Neural progenitor cell (in vitro differentiated cells): Measurements from ENCODE around the gene PRPF38B.

Source experiments
- CTCF ChIP-seq: fragments of 200-600 bp; sonication (generic); IDR thresholded peaks from 2 replicates; pipeline ENCODE4 v1.5.1; 2017; ENCODE audit warnings: antibody characterized with exemption, mild to moderate bottlenecking
- EZH2 ChIP-seq: fragments of 200-600 bp; sonication (generic); IDR thresholded peaks from 2 replicates; pipeline ENCODE4 v1.6.1; 2017; ENCODE audit warnings: antibody characterized with exemption, mild to moderate bottlenecking, moderate library complexity
- EZH2phosphoT487 ChIP-seq: fragments of 200-600 bp; sonication (generic); IDR thresholded peaks from 2 replicates; pipeline ENCODE4 v1.6.1; 2017; ENCODE audit warnings: antibody characterized with exemption

GRCh38 chr1:108691128-108691941, 775 bp upstream of the PRPF38B start:
- TF ChIP-seq CTCF (no peak), EZH2 (no peak), EZH2phosphoT487 (no peak)
